Heart right ventricle (tissue), 16 donors: ENCODE measurements around the gene CD24. TPM values are rescaled to one million over a fixed set of nuclear protein-coding genes. Genes with fewer than 3 reads are reported as not detected.
"Not testable (repeated sequence)": the region's sequence is repeated elsewhere in the genome, so short reads cannot be mapped to it uniquely, and the experiment has no call there.

Experiments
- ATAC-seq, 8 donors: fragments of 200-7000 bp; cut with Tn5 transposase; one replicate each; pipeline ENCODE4 v1.9.1; 2020; ENCODE audit warnings: mild to moderate bottlenecking in 8 of 8, moderate library complexity in 8 of 8, moderate number of reproducible peaks in 1 of 8
- DNase-seq, 2 donors: peaks; one replicate each; pipeline ENCODE4 v3.0.0-alpha.2; 2020
- H3K27ac ChIP-seq, 10 donors: fragments of 200-600 bp; sonication (generic) in 2 of 10; one replicate each; pipeline versions ENCODE4 v1.5.0 to v1.8.0; 2020 to 2022; ENCODE audit warnings: mild to moderate bottlenecking in 3 of 10
- H3K27me3 ChIP-seq, 7 donors: fragments of 200-600 bp; one replicate each; pipeline ENCODE4 v1.8.0; 2021 to 2022; ENCODE audit warnings: mild to moderate bottlenecking in 2 of 7
- H3K36me3 ChIP-seq, 9 donors: fragments of 200-600 bp; sonication (generic) in 1 of 9; one replicate each; pipeline versions ENCODE4 v1.5.0 to v1.8.0; 2020 to 2022; ENCODE audit warnings: mild to moderate bottlenecking in 2 of 9
- H3K4me1 ChIP-seq, 9 donors: fragments of 200-600 bp; sonication (generic) in 1 of 9; one replicate each; pipeline versions ENCODE4 v1.5.0 to v1.8.0; 2020 to 2022; ENCODE audit warnings: mild to moderate bottlenecking in 4 of 9
- H3K4me3 ChIP-seq, 10 donors: fragments of 200-600 bp; sonication (generic) in 2 of 10; one replicate each; pipeline versions ENCODE4 v1.5.0 to v1.8.0; 2020 to 2022; ENCODE audit warnings: mild to moderate bottlenecking in 7 of 10, moderate library complexity in 2 of 10
- H3K9me3 ChIP-seq, 11 donors: fragments of 200-600 bp in 10 of 11; sonication (generic) in 2 of 11; one replicate each; pipeline versions ENCODE4 v1.5.0 to v1.8.0; 2013 to 2022; ENCODE audit warnings: mild to moderate bottlenecking in 2 of 11, control low read depth in 1 of 11, moderate library complexity in 1 of 11
- CTCF ChIP-seq, 9 donors: fragments of 200-600 bp; sonication (generic) in 2 of 9; IDR thresholded peaks; one replicate each; pipeline versions ENCODE4 v1.5.0 to v1.8.0; 2021 to 2022; ENCODE audit warnings: antibody characterized with exemption in 9 of 9, mild to moderate bottlenecking in 5 of 9, moderate library complexity in 1 of 9
- WGBS, 2 donors: extraction: QIAGEN DNeasy Blood & Tissue Kit; methylation state at CpG; one replicate each; pipeline ENCODE4 v1.1.7; 2013; ENCODE audit warnings: inconsistent platforms in 1 of 2; 5-methylcytosine and 5-hydroxymethylcytosine counted together
- intact Hi-C, 10 donors: fragments of 100-400 bp; cut with DNase I; formaldehyde crosslinking; loops; one replicate each; pipeline versions ENCODE4 v1.11.1 to v1.14.2; 2022
- polyA plus RNA-seq, 2 donors: library from polyadenylated mRNA; stranded (reverse); fragments of 200-250 nt; gene quantifications; one replicate each; pipeline ENCODE4 v1.2.3, GENCODE V29; 2013
- total RNA-seq, 10 donors: library from RNA; stranded (reverse); fragmentation: NEBNext Ultra II Directional in 3 of 10; extraction: Animal tissue kit (Norgen Biotek cat#: 25700) in 3 of 10; gene quantifications; one replicate each; pipeline versions ENCODE4 v1.2.1 to v1.2.4, GENCODE V29; 2021 to 2023
- donor health status: Arrhythmogenic right ventricular cardiomyopathy.
- donor health status: ischemic (EF 13 %, LVEDD 7.1; RV severe dilation, severe dysfunction).
- donor health status: healthy with polysubstance abuse.
- donor health status: DM: no; HTN: yes; CAD: no.
- donor health status: DM: no; HTN: no; CAD: no.
- donor health status: ischemic (EF 25% LVEDD 6.9; RV normal size, moderate dysfunction).
- donor health status: ischemic (EF 25% LVEDD 5.7; RV mildly dilated, moderate dysfunction).
- donor health status: healthy.
- donor health status: DM: yes; HTN: yes; CAD: no.
- donor health status: Ischemic cardiomyopathy.
- donor health status: ischemic (EF 35%, LVEDD 5.7; RV mildly dilated, moderate dysfunction).
- donor health status: nonischemic (EF 11% LVEDD 7.7; RV severe dilation, severe dysfunction).
- donor health status: DM: yes; HTN: yes; CAD: no.
- donor health status: PGD.
- donor health status: ischemic (EF 29% LVEDD 5.4; RV normal size, mild dysfunction).
- donor health status: nonischemic (EF 23%, LVEDD 6.1; RV moderate dilation, normal function).

CD24 gene
- total and polyA plus RNA-seq, 12 donors = 0.17 to 1.6 (median 0.61) TPM; not detected in 2

GRCh38 chr6:107019047-107019446 lies 44.5 kb upstream of the CD24 start:
- intact Hi-C loops = no loop called here
- Histone ChIP-seq H3K27ac (no peak overlapping the region), H3K36me3 (no peaks in the 10 kb centered on the region), H3K9me3 (no peaks in the 10 kb centered on the region), H3K27me3 (peaks cover 0 to 3% (median 0%) of the 10 kb centered on the region in 7 donors), H3K4me3 (no peak overlapping the region), H3K4me1 (peaks cover 0 to 8% (median 7%) of the 10 kb centered on the region in 9 donors)
- DNase-seq (no peak), ATAC-seq (no peak)
- WGBS, 2 donors = 90 to 92% methylated on average over 5 of the region's 5 CpGs
- TF ChIP-seq CTCF (IDR thresholded peaks at IDR 0.05) = no peak

- Histone ChIP-seq H3K4me1 (no peaks in the 10 kb centered on the region), H3K27ac (no peak overlapping the region), H3K9me3 (no peaks in the 10 kb centered on the region), H3K4me3 (no peak overlapping the region), H3K27me3 (peaks cover 0 to 6% (median 0%) of the 10 kb centered on the region in 7 donors), H3K36me3 (no peaks in the 10 kb centered on the region)
- intact Hi-C loops = no loop called here
- WGBS, 2 donors = 69 to 70% methylated on average over 2 of the region's 2 CpGs
- ATAC-seq (no peak), DNase-seq (no peak)
- no peak for TF ChIP-seq CTCF (IDR thresholded peaks at IDR 0.05)
These were observed 35.0 kb upstream of the CD24 start for GRCh38 chr6:107009499-107009898.

GRCh38 chr6:106997392-106998158 lies 23.0 kb upstream of the CD24 start:
- WGBS, 2 donors = 40% methylated on average over 10 of the region's 10 CpGs

GRCh38 chr6:106995640-106996039 lies 21.1 kb upstream of the CD24 start:
- no peaks in the 10 kb centered on the region for H3K36me3 ChIP-seq
- no peak for DNase-seq
- intact Hi-C loops = no loop called here
- no peak overlapping the region for H3K4me3 ChIP-seq
- H3K4me1 ChIP-seq = no peaks in the 10 kb centered on the region
- no peak for TF ChIP-seq CTCF (IDR thresholded peaks at IDR 0.05)
- 93 to 95% methylated on average over 3 of the region's 3 CpGs for WGBS, 2 donors
- H3K27me3 ChIP-seq = peaks cover 0 to 4% (median 0%) of the 10 kb centered on the region in 7 donors
- no peaks in the 10 kb centered on the region for H3K9me3 ChIP-seq
- ATAC-seq = no peak
- no peak overlapping the region for H3K27ac ChIP-seq

More at GRCh38 chr6:106997392-106998158, 23.0 kb upstream of the CD24 start:
- H3K27me3 ChIP-seq = peaks cover 0 to 4% (median 0%) of the 10 kb centered on the region in 7 donors
- H3K4me3 ChIP-seq = no peak overlapping the region
- intact Hi-C loops = no loop called here
- H3K36me3 ChIP-seq = no peaks in the 10 kb centered on the region
- ATAC-seq (no peak), DNase-seq (no peak)
- peak in 8 of 9 donors; percentile 10 to 79 (median 54) for TF ChIP-seq CTCF (IDR thresholded peaks at IDR 0.05)
- no peaks in the 10 kb centered on the region for H3K4me1 ChIP-seq
- H3K9me3 ChIP-seq = no peaks in the 10 kb centered on the region
- no peak overlapping the region for H3K27ac ChIP-seq

- H3K4me1 ChIP-seq, H3K27ac ChIP-seq, DNase-seq, H3K9me3 ChIP-seq, H3K4me3 ChIP-seq, H3K36me3 ChIP-seq, ATAC-seq: not testable (repeated sequence)
- intact Hi-C loops = loop anchor here in 1 of 10 donors (10.0 kb wide), 1 partner anchor 655 kb away; no protein-coding TSS in a partner anchor
- 67 to 83% methylated on average over 3 of the region's 3 CpGs for WGBS, 2 donors
- H3K27me3 ChIP-seq = peaks cover 0 to 25% (median 13%) of the 10 kb centered on the region in 7 donors
These were observed 15.2 kb upstream of the CD24 start for GRCh38 chr6:106989737-106990136.
